NCI-H1092 (cell line): ENCODE measurements around the gene RPLP1.
A peak's percentile ranks its signal among the peaks of the same experiment; 100 is the strongest.
"Not testable (repeated sequence)": the region's sequence is repeated elsewhere in the genome, so short reads cannot be mapped to it uniquely, and the experiment has no call there.

Experiments used
- DNase-seq: peaks from one replicate; lab custom pipeline; 2025; lab: John Stamatoyannopoulos, UW

The RPLP1 gene

DNA sequence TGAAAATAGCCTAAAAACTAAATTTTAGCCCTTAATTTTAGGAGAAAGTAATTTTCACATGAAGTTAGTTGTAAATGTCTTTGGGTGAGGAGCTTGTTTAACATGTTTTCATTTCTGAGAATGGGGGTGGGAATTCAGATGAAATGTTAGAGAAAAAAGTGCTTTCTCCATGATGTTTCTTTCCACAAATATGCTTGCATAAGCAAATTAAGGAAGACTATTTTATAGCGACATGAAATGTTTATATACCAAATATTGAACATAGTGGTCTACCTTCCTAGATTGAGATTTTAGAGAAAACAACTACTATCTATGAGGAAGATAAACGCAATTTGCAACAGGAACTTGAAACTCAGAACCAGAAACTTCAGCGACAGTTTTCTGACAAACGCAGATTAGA, 13.0 kb upstream of the RPLP1 start:
- DNase-seq: no peak

DNA sequence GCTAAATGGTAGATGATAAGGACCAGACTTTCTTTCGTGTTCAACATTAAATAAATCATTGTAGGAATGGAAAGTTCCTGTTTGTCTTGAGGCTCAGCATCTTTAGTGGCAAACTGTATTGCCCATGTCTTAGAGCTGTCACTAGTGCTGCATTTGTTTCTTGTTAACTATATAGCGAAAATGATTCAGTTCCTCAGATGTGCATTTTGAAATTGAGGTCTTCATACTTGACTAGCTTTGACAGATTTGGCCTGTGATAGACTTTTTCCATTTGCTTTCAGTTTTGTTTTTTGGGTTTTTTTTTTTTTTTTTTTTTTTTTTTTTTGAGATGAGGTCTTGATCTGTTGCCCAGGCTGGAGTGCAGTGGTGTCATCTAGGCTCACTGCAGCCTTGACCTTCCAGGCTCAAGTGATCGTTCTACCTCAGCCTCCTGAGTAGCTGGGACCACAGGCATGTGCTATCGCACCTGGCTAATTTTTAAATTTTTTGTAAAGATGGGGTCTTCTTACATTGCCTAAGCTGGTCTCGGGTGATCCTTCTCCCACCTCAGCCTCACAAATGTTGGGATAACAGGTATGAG, 9.5 kb upstream of the RPLP1 start:
- DNase-seq: no peak

DNA sequence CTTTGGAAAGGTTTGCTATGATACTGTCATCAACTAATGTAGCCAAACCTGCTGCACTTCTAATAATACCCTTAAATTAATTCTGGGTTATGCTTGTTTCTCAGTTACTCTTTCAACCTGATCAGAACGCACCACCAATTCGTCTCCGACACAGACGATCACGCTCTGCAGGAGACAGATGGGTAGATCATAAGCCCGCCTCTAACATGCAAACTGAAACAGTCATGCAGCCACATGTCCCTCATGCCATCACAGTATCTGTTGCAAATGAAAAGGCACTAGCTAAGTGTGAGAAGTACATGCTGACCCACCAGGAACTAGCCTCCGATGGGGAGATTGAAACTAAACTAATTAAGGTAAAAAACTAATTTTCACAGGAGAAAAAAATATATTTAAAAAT, 7.9 kb upstream of the RPLP1 start:
- no peak for DNase-seq

DNA sequence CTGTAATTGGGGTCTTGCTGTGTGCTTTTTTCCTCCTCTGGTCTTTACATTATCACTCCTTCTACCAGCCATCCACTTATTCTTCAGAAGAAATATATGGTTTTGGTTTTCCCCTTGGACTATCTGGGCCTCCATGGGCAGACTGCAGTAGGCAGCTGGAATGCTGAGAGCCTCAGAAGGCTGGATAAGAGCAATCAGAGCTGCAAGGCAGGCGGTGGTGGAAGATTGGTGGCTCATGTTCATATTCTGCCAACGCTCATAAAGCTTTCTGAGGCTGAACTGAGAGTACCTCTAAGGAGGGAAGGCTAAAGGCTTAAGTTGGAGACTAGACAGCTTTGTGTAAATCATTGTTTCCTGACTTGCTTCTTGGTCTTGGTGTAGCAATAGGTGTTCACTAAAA, 5.7 kb upstream of the RPLP1 start:
- DNase-seq: no peak

DNA sequence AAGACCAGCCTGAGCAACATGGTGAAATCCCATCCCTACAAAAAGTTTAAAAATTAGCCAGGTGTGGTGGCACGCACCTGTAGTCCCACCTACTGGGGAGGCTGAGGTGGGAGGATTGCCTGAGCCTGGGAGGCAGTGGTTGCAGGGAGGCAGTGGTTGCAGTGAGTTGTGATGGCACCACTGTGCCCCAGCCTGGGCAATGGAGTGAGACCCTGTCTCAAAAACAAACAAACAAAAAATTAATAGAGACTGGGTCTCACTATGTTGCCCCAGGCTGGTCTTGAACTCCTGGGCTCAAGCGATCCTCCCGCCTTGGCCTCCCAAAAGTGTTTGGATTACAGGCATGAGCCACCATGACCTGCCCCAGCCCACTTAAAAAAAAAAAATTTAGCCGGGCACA, 2.4 kb upstream of the RPLP1 start:
- not testable (repeated sequence) for DNase-seq

DNA sequence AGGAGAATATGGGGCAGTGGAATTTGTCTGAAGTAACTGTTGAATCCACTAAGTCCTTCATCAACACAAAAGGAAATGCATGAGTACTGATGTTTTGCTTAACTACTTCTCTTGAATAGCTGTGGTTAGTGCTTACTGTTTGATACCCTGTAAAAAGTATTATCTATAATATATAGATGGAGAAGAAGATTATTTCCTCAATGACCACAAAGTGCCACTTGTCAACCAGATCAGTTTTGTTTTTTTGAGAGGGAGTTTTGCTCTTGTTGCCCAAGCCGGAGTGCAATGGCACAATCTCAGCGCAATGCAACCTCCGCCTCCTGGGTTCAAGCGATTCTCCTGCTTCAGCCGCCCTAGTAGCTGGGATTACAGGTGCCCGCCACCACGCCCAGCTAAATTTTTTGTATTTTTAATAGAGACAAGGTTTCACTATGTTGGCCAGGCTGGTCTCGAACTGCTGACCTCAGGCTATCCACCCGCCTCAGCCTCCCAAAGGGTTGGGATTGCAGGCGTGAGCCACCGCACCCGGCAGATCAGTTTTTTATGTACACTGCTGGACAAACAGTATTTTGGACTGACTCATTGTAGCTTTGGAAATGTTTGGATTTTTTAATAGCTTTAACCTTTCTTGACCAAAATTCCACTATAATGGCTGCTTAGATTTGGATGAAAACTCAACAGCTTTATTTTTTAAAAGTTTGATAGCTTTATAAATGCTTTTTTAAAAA, 1.5 kb upstream of the RPLP1 start:
- no peak for DNase-seq

DNA sequence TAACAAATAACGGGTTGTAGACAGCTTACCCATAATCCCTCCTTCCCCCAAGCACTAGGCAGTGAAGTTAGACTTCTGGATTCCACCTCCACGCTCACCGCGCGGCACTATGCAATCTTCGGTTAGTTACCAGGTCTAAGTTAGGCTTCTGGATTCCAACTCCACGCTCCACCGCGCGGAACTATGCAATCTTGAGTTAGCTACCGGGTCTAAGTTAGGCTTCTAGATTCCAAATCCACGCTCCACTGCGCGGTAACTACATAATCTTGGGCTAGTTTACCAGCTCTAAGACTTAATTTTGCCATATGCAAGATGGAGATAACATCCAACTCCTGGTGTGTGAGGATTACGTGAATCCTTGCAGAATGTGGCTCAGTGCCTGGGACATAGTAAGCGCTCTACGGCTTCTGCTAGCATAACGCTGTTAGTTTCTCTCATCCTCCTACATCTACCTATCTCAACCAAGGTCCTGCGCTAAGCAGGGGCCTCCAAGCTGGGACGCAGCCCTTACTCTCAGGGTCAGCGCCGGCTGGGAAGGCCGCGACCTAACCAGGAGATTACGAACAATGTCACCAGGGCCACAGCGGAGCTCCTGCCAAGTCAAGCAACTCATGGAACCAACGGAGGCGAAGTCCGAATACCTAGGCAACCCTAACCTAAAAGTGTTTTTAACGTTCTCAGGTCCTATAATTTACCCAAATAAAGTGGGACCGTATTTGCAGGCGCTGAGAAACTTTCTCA, 497 bp upstream of the RPLP1 start:
- no peak for DNase-seq

DNA sequence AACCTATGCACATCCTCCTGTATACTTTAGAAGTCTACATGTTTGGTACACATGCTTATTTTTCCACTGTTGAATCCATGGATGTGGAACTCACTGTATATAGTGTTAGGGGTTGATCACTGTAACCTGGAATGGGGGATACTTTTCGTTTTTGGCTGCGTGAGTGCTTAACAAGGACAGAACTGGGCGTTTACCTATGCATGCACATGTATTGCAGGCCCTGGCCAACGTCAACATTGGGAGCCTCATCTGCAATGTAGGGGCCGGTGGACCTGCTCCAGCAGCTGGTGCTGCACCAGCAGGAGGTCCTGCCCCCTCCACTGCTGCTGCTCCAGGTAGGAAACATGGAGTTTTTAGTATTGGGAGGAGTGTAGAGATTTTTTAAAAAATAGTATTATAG, 2.3 kb downstream of the RPLP1 start:
- no peak for DNase-seq

DNA sequence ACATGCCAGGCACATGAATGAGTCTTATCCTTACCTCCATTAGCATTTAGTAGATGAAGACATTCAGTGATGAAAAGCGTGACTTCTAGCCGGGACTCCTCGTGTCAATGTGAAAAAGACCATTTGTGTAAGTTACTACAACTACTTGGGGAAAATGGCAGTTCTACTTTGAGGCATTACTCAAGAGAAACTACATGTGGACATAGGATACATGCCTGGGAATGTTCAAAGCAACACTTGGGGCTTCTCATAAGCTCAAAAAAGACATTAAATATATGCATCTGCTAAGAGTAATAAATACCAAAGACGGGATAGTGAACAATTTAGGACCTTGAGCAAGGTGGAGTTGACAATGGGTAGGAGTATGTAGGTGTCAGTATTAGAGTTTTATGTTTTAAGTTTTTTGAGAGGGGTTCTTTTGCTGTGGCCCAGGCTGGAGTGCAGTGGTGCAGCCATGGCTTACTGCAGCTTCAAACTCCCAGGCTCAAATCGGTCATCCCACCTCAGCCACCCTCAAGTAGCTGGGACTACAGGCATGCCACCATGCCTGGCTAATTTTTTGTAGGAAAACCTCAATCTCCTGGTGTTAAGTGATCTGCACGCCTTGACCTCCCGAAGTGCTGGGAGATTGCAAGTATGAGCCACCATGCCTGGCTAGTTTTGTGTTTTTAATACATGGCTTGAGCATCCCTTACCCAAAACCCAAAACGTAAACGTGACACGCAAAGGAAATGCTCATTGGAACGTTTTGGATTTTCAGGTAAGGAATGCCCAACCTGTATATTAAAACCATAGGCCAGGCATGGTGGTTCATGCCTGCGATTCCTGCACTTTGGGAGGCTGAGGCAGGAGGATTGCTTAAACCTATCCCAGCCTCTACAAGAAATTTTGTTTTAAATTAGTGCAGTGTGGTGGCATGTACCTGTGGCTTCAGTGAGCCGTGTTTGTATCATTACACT, 3.9 kb downstream of the RPLP1 start:
- no peak for DNase-seq

DNA sequence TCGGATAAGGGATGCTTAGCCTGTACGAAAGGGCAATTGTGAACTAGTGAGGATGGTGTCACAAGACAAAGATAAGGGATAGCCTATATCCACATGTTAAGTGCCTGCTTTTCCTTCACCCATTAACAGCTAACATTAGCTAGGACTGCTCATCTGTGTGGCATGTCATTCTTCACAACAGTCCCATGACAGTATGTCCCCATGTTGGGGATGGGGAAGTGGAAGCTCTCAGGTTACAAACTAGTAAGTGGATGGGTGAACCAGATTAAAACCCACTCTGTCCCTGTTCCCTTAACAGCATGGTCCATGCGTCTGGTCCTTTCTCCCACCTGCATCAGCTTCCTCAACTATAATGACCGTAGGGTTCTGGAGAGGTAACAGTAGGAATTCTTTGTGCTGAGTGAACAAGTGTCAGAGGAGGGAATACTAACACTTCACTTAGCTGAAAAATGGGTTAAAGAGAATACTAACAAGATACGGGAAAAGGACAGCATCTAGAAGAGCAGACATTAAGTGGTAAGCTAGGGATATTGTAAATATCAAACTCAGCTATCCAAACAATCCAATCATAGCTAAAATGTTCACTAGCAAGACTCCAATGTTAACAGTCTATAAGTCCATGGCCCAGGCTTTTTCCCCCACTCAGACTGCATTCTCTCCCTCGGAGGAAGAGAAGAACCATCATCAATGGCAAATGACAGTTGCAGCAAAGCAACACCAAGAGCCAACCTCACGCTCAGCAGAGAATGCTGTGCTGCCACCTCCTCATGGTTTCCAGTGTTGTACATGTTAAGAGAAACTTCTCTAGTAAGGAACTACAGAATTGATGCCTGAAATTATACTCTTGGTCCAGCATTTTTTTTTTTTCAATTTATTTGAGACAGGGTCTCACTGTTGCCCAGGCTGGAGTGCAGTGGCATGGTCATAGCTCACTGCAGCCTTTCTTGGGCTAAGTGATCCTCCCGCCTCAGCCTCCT, 5.0 kb downstream of the RPLP1 start:
- no peak for DNase-seq

DNA sequence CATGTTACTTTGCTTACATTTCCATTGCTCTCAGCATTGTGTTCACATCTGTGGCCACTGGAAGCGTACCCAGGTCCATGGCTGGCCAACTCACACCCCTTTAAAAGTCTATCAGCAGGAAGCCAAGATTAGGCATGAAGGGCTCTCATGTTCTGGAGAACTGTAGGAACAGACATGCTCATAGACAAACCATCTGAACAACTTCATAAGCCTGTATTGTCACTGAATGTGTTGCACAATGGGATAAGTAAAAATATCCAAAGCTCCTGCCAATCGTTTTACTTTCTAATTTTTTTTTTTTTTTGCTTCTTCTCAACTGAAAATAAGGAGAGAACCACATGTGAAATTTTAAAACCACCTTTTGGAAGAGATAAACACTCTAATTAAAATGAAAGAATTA, 6.4 kb downstream of the RPLP1 start:
- no peak for DNase-seq

DNA sequence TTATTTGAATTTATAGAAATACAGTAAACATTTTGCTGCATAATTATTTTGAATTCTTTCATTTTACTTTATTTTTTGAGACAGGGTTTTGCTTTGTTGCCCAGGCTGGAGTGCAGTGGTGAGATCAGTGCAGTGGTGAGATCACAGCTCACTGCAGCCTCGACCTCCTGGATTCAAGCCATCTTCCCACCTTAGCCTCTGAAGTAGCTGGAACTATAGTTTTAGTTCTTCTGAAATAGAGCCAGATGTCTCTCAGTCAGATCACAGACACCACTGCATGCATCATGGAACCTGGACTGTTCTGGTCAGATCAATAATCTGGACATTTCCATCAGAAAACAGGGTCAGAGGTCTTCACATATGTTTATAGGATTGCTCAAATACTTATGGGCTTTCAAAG, 7.9 kb downstream of the RPLP1 start:
- DNase-seq: no peak

DNA sequence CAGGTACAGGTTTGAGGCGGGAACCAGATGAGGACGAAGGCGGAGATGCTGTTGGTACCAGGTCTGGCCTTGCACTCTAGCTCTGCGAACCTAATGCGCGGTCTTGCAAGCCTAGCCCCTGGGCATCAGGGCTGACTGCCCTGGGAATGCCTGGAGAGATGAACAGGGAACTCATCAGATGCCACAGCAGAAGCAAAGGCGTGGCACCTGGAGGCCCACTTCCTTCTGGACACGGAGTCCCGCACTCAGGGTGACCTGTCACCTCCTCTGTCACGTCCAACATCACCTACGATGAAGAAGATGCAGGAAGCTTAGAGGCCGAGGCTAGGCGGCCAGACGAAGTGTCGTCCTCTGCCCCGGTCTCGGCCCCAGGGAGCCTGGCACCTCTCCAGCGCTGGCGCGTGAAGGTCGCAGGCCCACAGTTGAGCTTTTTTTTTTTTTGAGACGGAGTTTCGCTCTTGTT, 9.4 kb downstream of the RPLP1 start:
- no peak for DNase-seq

DNA sequence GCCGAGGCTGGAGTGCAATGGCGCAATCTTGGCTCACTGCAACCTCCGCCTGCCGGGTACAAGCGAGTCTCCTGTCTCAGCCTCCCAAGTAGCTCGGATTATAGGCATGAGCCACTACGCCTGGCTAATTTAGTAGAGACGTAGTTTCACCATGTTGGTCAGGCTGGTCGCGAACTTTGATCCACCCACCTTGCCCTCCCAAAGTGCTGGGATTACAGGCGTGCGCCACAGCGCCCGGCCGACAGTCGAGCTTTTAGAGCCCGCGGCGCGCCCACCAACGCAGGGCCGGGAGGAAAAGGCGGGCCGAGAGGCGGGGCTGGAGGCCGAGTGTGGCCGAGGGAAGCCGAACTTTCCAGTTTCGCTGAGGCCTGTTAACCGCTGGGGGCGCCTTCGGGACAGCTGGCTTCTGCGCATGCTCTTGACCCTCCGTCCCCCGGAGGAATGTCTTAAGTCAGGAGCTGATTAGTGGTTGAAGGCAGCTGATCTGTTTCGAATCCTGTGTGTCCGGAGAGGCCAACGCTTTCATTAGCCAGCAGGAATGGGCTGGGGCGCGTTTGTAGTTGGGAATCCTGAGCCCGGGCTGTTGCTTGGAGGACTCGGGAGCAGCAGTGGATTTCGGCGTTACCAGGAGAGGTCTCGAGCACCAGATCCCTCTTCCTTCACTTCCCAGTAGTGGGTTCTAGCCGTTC, 10.0 kb downstream of the RPLP1 start:
- DNase-seq: peak; percentile 83

DNA sequence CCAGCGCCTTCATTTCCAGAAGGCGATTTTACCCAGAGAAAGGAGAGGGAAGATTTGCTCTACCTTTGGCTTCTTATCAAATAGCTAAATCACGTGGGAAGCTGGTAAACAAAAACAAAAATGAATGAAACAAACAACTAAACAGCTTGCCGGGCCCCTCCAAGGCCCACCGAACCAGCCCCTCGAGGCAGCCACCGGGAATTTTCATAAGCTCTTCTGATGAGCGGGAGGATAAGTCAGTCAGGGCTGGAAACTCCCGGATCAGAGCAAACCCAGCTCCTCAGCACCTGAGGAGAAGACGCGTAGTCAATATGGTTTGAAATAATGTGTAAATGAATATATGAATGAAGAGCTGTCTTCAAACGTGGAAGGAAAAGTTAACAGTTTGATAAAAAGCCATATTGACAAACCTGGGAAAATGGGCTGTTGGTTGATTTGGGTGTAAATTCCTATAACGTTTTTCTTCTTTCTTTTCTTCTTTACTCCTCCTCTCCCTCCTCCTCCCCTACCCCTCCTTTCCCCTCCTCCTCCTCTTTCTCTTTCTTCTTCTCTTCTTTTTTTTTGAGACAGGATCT, 10.7 kb downstream of the RPLP1 start:
- no peak for DNase-seq

DNA sequence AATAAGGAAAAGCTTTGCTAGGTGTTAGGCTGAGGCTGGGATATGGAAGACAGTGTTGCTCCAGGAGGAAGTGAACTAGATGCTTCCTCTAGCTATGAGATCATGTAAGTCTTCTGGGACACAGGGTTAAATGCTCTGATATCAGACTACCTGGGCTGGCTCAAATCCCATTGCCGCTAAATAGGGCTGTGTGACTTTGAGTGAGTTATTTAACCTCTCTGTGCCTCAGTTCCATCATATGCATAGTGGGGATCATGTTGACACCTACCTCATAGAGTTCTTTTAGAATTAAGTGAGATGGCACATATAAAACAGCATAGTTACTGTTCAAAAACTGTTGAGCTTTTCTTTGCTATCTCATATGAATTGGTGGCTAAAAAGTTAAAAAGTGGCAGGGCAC, 12.6 kb downstream of the RPLP1 start:
- no peak for DNase-seq

DNA sequence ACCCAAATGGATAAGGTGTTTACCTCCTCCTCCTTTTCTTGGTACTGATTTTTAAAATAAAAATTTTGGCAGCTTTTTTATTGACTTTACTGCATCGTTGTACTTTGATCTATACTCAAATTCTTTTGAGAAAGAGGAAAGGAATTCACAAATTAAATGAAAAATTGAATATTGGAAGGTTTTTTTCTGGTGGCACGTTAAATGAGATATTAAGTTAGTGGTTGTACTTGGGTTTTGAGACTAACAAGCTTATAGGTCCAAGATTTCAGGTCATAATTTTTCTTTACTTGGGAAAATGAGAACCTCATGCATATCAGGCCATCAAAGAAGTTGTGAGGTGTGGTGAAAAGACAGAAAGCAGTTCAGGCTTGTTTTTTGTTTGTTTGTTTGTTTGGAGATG, 14.1 kb downstream of the RPLP1 start:
- DNase-seq: no peak

DNA sequence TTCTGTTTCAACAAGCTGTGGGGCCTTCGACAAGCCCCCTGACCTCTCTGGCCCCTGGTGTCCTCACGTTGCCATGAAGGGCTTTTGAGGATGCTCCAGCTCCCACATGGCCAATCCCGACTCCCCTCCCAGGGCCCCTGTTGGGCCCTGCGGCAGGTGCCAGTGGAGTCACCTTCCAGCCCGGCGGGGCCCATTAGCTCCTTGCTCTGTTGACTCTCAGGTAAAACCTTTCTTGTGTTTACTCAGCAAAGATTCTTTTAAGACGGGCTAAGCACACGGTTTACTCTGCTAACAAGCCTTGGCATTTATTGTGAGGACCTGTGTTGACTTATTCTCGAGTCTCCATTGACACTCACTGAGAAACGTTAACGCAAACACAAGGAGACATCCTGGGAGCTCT, 15.0 kb downstream of the RPLP1 start:
- DNase-seq: no peak

DNA sequence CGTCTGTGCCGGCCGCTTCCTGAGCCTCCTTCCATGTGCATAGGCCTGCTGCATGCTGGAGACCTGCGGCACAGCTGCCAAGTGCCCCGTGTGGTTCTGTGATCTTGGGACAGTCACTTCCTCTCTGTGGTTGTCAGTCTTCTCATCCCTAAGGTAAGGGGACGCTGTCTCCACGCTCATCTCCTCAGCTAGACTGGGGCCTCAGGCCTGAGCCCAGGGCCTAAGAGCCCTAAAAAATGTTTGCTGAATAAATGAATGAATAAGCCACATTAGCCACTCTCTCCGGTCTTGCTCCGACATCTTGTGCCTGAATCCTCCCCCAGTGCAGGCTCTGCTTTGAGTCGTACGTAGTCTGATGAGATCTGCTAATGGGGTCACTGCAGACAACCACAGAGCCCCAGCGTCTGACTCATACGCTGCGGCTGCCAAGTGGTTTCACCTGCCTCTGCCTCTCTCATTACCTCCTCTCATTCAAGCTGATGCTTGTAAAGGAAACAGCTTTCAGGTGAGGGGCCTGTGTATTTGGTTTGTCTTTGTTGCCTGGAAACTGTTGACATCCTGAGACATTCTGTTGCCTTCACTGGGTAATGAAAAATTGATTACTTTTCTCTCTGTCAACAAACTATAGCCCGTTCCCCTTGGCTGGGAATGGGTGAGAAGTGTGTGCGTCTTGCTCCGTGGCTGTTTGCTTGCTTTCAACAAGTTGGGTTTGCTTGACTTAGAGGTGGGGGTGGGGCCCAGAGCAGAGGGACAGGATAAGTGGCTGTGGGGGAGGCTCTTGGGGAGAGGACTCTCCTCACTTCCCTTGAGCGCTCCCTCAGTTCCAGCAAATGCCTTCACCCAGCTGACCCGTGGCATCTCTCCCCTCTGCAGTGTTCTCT, 15.9 kb downstream of the RPLP1 start:
- peak; percentile 84 for DNase-seq
